Right cardiac atrium (tissue), 5 donors: ENCODE data around the gene LRMDA. TPM values are rescaled to one million over a fixed set of nuclear protein-coding genes. Genes with fewer than 3 reads are reported as not detected.

Experiments
- ATAC-seq, 2 donors: fragments of 200-7000 bp; cut with Tn5 transposase; one replicate each; pipeline versions ENCODE4 v1.8.0 to v1.9.1; 2020; ENCODE audit warnings: moderate library complexity in 2 of 2, mild to moderate bottlenecking in 1 of 2
- DNase-seq, 3 donors: peaks; one replicate each; pipeline ENCODE4 v3.0.0-alpha.2; 2020
- H3K27ac ChIP-seq: one replicate; pipeline ENCODE4 v1.5.1; 2013; ENCODE audit warnings: mild to moderate bottlenecking, low read length, control low read depth, moderate library complexity
- H3K27me3 ChIP-seq: one replicate; pipeline ENCODE4 v1.6.1; 2013; ENCODE audit not compliant: control insufficient read depth, insufficient read depth
- H3K4me1 ChIP-seq: one replicate; pipeline ENCODE4 v1.6.1; 2013; ENCODE audit warnings: low read length; ENCODE audit not compliant: control insufficient read depth, insufficient read depth
- H3K4me3 ChIP-seq: one replicate; pipeline ENCODE4 v1.5.1; 2013; ENCODE audit warnings: low read length, control low read depth
- H3K9me3 ChIP-seq: one replicate; pipeline ENCODE4 v1.6.1; 2013; ENCODE audit warnings: low read length; ENCODE audit not compliant: control insufficient read depth
- WGBS: extraction: QIAGEN DNeasy Blood & Tissue Kit; methylation state at CpG from one replicate; pipeline ENCODE4 v1.1.7; 2013; 5-methylcytosine and 5-hydroxymethylcytosine counted together
- intact Hi-C, 4 donors: fragments of 100-400 bp; cut with DNase I; formaldehyde crosslinking; loops; one replicate each; pipeline versions ENCODE4 v1.11.0 to v1.14.0; 2022 to 2023
- polyA plus RNA-seq: library from polyadenylated mRNA; stranded (reverse); fragments of 200-250 nt; gene quantifications from one replicate; pipeline ENCODE4 v1.2.3, GENCODE V29; 2013
- total RNA-seq, 4 donors: library from RNA; stranded (reverse); fragmentation: NEBNext Ultra II Directional; extraction: Animal tissue kit (Norgen Biotek cat#: 25700); gene quantifications; one replicate each; pipeline ENCODE4 v1.2.1, GENCODE V29; 2021
- donor health status: healthy with polysubstance abuse.
- donor health status: DM: no; HTN: yes; CAD: no.
- donor health status: DM: no; HTN: no; CAD: no.
- donor health status: DM: no; HTN: yes; CAD: no; lungs with severe emphysema.
- donor health status: DM: yes; HTN: yes; CAD: no.

Gene LRMDA
- total and polyA plus RNA-seq, 5 donors = 42.7 to 97.9 (median 48.8) TPM

GRCh38 chr10:75852851-75853484, 421.5 kb downstream of the LRMDA start:
- no peak overlapping the region for H3K4me3 ChIP-seq
- no peak overlapping the region for H3K27ac ChIP-seq
- no peaks in the 10 kb centered on the region for H3K9me3 ChIP-seq
- H3K4me1 ChIP-seq = peaks cover 2% of the 10 kb centered on the region
- ATAC-seq (no peak), DNase-seq (no peak)
- 43% methylated on average over 3 of the region's 3 CpGs for WGBS
- intact Hi-C loops = no loop called here
- H3K27me3 ChIP-seq = no peaks in the 10 kb centered on the region

DNA sequence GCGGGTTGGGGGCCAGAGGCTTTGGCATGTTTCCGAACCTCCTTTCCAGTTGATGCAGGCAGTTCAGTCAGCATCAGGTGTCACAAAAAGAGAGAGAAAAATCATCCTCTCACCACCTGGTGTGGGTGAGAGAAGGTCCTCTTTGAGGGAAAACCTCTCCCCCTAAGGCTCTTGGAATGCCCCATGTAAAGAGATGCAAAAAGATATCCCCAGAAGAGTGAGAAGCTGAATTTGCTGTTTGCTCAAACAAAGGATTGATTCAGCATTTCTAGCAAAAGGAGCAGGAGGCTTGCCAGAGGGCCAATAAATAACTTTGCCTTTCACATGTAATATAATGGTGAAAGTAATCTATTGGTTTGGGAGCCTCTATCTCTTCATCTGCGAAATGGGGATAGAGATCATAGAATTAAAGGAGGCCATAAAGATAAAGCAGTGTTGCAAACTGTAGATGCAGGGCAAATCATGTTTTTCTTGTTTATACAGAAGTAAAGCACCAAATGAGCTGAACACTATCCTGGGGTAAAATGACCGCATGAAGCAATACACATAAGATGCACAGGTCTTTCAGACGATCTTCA, 425.9 kb downstream of the LRMDA start:
- DNase-seq = no peak
- Histone ChIP-seq H3K9me3 (no peaks in the 10 kb centered on the region), H3K4me3 (no peak overlapping the region), H3K4me1 (peaks cover 3% of the 10 kb centered on the region), H3K27me3 (no peaks in the 10 kb centered on the region), H3K27ac (no peak overlapping the region)
- 75% methylated on average over 5 of the region's 5 CpGs for WGBS
- intact Hi-C loops = no loop called here
- ATAC-seq = no peak

- Histone ChIP-seq H3K9me3 (no peaks in the 10 kb centered on the region), H3K4me3 (no peak overlapping the region), H3K27me3 (no peaks in the 10 kb centered on the region), H3K4me1 (peaks cover 3% of the 10 kb centered on the region), H3K27ac (no peak overlapping the region)
- intact Hi-C loops = no loop called here
- WGBS = 99% methylated on average over 4 of the region's 4 CpGs
- no peak for ATAC-seq
- no peak for DNase-seq
Observed at GRCh38 chr10:75857896-75858295, 426.5 kb downstream of the LRMDA start.

GRCh38 chr10:75858339-75858738, 426.9 kb downstream of the LRMDA start:
- Histone ChIP-seq H3K4me3 (no peak overlapping the region), H3K9me3 (no peaks in the 10 kb centered on the region), H3K4me1 (peaks cover 1% of the 10 kb centered on the region), H3K27ac (no peak overlapping the region), H3K27me3 (no peaks in the 10 kb centered on the region)
- DNase-seq = no peak
- intact Hi-C loops = no loop called here
- ATAC-seq = no peak
- 100% methylated on average over 1 of the region's 1 CpG for WGBS

- intact Hi-C loops = no loop called here
- DNase-seq (no peak), ATAC-seq (no peak)
- Histone ChIP-seq H3K4me1 (peaks cover 1% of the 10 kb centered on the region), H3K27me3 (no peaks in the 10 kb centered on the region), H3K27ac (no peak overlapping the region), H3K9me3 (no peaks in the 10 kb centered on the region), H3K4me3 (no peak overlapping the region)
- WGBS = 0% methylated on average over 1 of the region's 1 CpG
Observed at GRCh38 chr10:75859141-75859540, 427.7 kb downstream of the LRMDA start.

- WGBS = 74% methylated on average over 6 of the region's 6 CpGs
Observed at GRCh38 chr10:75860009-75860408, 428.6 kb downstream of the LRMDA start.

DNA sequence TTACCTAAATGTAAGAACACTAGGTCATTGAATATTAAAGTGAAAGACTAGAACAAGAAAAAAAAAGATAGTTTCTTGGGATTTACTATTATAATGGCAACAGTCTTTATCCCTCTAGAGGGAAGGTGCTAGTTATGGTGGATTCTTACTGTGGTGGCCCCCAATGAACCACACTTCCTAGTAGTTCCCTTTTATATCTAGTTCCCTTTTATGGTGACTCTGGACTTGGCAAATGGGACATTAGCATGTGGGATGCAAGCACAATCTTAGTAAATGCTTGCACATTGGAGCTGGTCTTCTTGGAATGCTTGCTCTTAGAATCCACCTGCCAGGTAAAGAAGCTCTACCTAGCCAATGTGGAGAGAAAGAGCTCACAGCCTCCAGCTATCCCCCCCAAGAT, 430.2 kb downstream of the LRMDA start:
- no peak overlapping the region for H3K27ac ChIP-seq
- ATAC-seq (no peak), DNase-seq (no peak)
- peaks cover 1% of the 10 kb centered on the region for H3K4me1 ChIP-seq
- no peaks in the 10 kb centered on the region for H3K9me3 ChIP-seq
- no peaks in the 10 kb centered on the region for H3K27me3 ChIP-seq
- no peak overlapping the region for H3K4me3 ChIP-seq
- intact Hi-C loops = no loop called here

More at GRCh38 chr10:75860009-75860408, 428.6 kb downstream of the LRMDA start:
- Histone ChIP-seq H3K4me1 (peaks cover 1% of the 10 kb centered on the region), H3K27me3 (no peaks in the 10 kb centered on the region), H3K27ac (no peak overlapping the region), H3K4me3 (no peak overlapping the region), H3K9me3 (no peaks in the 10 kb centered on the region)
- DNase-seq (peak in 1 of 3 donors; percentile 17), ATAC-seq (no peak)
- intact Hi-C loops = no loop called here

DNA sequence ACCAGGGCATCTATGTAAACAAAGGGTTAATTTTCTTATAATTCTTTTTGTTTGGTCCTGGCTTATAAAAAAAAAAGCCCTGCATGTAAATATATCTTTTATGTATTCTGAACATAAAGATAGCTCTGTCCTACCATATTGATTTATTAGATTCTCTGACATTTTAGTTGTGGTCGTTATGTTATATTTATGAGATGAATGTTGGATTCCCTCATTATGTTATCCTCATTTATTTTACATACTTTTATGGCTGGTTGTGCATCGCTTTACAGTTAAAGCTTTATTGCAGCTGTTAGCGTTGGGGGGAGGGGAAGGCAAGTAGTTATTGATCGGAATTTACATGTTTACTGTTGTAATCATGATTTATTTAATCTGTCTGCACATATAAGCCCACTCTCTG, 431.5 kb downstream of the LRMDA start:
- no peaks in the 10 kb centered on the region for H3K9me3 ChIP-seq
- H3K4me3 ChIP-seq = no peak overlapping the region
- DNase-seq = no peak
- peaks cover 1% of the 10 kb centered on the region for H3K4me1 ChIP-seq
- H3K27me3 ChIP-seq = no peaks in the 10 kb centered on the region
- 96% methylated on average over 4 of the region's 4 CpGs for WGBS
- no peak overlapping the region for H3K27ac ChIP-seq
- ATAC-seq = no peak
- intact Hi-C loops = no loop called here

DNA sequence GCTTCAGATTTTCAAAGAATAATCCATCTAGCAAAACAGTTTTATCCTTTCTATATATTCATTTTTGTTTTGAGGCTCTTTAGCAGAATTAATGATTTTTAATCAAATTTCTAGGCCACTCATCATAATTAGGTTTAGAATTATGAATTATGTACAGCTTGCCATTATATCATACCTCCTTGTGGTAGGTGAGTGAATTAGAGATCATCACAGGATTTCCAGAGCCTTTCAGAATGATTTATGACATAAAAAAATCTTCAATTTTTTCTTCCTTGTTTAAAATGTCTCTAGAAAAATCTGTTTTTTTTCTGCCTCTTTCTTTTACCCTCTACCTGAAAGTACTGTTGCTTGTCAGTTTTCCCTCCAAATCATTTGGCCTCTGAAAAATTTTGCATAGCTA, 433.3 kb downstream of the LRMDA start:
- Histone ChIP-seq H3K4me1 (peaks cover 1% of the 10 kb centered on the region), H3K27me3 (no peaks in the 10 kb centered on the region), H3K9me3 (no peaks in the 10 kb centered on the region), H3K4me3 (no peak overlapping the region), H3K27ac (no peak overlapping the region)
- no peak for ATAC-seq
- DNase-seq = no peak
- intact Hi-C loops = no loop called here

GRCh38 chr10:75865413-75866299, 434.2 kb downstream of the LRMDA start:
- H3K9me3 ChIP-seq = no peaks in the 10 kb centered on the region
- H3K27ac ChIP-seq = no peak overlapping the region
- ATAC-seq = no peak
- H3K27me3 ChIP-seq = no peaks in the 10 kb centered on the region
- DNase-seq = no peak
- H3K4me3 ChIP-seq = no peak overlapping the region
- WGBS = 65% methylated on average over 4 of the region's 4 CpGs
- intact Hi-C loops = no loop called here
- peaks cover 1% of the 10 kb centered on the region for H3K4me1 ChIP-seq

DNA sequence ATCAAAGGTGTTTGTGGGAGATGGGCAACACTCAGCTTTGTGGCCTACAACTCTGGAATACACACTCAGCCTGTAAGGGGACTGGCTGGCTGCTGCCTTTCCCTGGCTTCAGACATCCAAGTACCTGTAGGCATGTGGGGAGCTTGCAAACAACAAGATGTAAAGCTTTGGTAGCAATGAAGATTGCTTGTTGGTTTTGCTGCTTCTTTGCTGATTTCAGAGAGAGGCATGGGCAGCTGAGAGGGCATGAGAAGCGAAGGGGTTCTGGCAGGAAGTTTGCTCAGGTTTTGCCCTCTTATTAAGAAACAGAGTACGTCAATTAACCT, 434.8 kb downstream of the LRMDA start:
- Histone ChIP-seq H3K4me1 (peaks cover 1% of the 10 kb centered on the region), H3K9me3 (no peaks in the 10 kb centered on the region), H3K4me3 (no peak overlapping the region), H3K27ac (no peak overlapping the region), H3K27me3 (no peaks in the 10 kb centered on the region)
- 96% methylated on average over 2 of the region's 2 CpGs for WGBS
- ATAC-seq (no peak), DNase-seq (no peak)
- intact Hi-C loops = no loop called here
